Measurements from ENCODE around the gene PACRG. TPM values are rescaled to one million over a fixed set of nuclear protein-coding genes. Genes with fewer than 3 reads are reported as not detected.

The PACRG gene
- total and polyA plus RNA-seq, 2 of the 4 experiments (the other 2 are of a cell fraction), result not detected

- BruUV-seq (replicated peaks), result no TSS peak
- Histone ChIP-seq H3K18ac (ENCODE audit: low read depth, low read length) (no peak overlapping the region), H2AFZ (replicated peaks; ENCODE audit: low read length, poor library complexity) (no peak overlapping the region), H3K4me1 (ENCODE audit: control insufficient read depth, insufficient read depth, low read length) (no peaks in the 10 kb centered on the region), H3K36me3 (ENCODE audit: control insufficient read depth, insufficient read depth, low read length) (no peaks in the 10 kb centered on the region), H3K4me2 (ENCODE audit: low read depth, low read length) (no peak overlapping the region), H2BK120ac (ENCODE audit: low read depth, low read length) (no peak overlapping the region), H2BK5ac (ENCODE audit: low read depth, low read length, poor library complexity, severe bottlenecking) (no peak overlapping the region), H3K27me3 (ENCODE audit: control insufficient read depth, insufficient read depth, low read length) (no peaks in the 10 kb centered on the region), H3K23ac (ENCODE audit: low read depth, low read length) (no peak overlapping the region), H2BK15ac (ENCODE audit: low read depth, low read length) (no peak overlapping the region), H4K8ac (ENCODE audit: low read depth in 2 of 2, low read length in 2 of 2) (no peak overlapping the region), H3K4ac (ENCODE audit: low read depth, low read length) (no peak overlapping the region), H3K14ac (replicated peaks; ENCODE audit: low read depth, low read length) (no peak overlapping the region), H4K91ac (ENCODE audit: insufficient read depth, low read depth, low read length) (no peak overlapping the region), H3K9me3 (ENCODE audit: control insufficient read depth, insufficient read depth, low read length) (peaks cover 3% of the 10 kb centered on the region), H3K9me1 (ENCODE audit: insufficient read depth, low read length) (no peaks in the 10 kb centered on the region), H2BK20ac (ENCODE audit: low read depth, low read length) (no peak overlapping the region), H3K79me1 (ENCODE audit: low read depth in 1 of 2, low read length in 2 of 2) (no peaks in the 10 kb centered on the region), H2AK5ac (ENCODE audit: low read depth, low read length) (no peak overlapping the region), H3K56ac (ENCODE audit: extremely low read depth, insufficient read depth, low read length) (no peak overlapping the region), H2AK9ac (replicated peaks; ENCODE audit: low read depth, low read length, poor library complexity) (no peak overlapping the region), H4K5ac (ENCODE audit: low read depth, low read length) (no peak overlapping the region), H4K20me1 (ENCODE audit: insufficient read depth, low read length) (no peaks in the 10 kb centered on the region), H3K4me3 (ENCODE audit: insufficient read depth, low read depth, low read length) (no peak overlapping the region), H3K27ac (ENCODE audit: insufficient read depth, low read length) (no peak overlapping the region), H3K9ac (ENCODE audit: low read depth, low read length) (no peak overlapping the region)
- no peak for TF ChIP-seq SMC3 (IDR thresholded peaks at IDR 0.05; ENCODE audit: low read depth, low read length)
- intact Hi-C loops (cut with micrococcal nuclease) (no loop called here), dilution Hi-C loops (cut with HindIII; ENCODE audit: low sequenced_read_pairs, unreplicated experiment) (no loop called here), in situ Hi-C loops (cut with MboI; ENCODE audit: low sequenced_read_pairs) (no loop called here)
- DNase-seq (no peak), ATAC-seq (ENCODE audit: low read depth) (no peak)
- CTCF ChIA-PET, result interaction anchor here (1.8 kb wide), 1 partner anchor 18 kb away, joined by 3 read pairs; no protein-coding TSS in a partner anchor
- POLR2A ChIA-PET (ENCODE audit: unreplicated experiment), result no interaction called here
- WGBS, 2 experiments (ENCODE audit: extremely low coverage in 2 of 2, insufficient read length in 1 of 2), result 60% methylated on average over 2 of the region's 8 CpGs; no CpG with 5 or more reads in 1 of the 2 experiments
Measured at GRCh38 chr6:163301726-163302635, 574.2 kb downstream of the PACRG start.
